Measurements from ENCODE around the gene TRIP11. TPM values are rescaled to one million over a fixed set of nuclear protein-coding genes. Genes with fewer than 3 reads are reported as not detected.

Gene TRIP11
- total RNA-seq, 1 experiment from 2014 or later = 14.8 TPM

DNA sequence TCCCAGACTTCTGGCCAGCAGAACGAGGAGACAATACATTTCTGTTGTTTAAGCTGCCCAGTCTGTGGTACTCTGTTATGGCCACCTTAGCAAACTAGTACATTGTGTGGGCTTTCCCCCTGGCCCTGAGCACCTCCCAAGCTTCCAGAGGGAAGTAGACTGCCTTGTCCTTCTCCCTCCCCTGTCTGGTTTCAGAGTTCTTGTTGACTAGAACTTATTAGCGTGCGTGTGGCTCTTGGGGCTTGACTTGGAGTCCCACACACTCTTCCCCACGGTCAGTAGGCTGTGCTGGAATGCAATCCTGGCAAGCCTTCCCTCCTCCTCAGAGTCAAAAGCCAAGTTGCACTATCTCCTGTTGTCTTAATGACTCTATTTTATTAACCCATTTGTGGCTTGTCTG lies 120.0 kb downstream of the TRIP11 start:
- no peak for DNase-seq (ENCODE audit: low spot score)

DNA sequence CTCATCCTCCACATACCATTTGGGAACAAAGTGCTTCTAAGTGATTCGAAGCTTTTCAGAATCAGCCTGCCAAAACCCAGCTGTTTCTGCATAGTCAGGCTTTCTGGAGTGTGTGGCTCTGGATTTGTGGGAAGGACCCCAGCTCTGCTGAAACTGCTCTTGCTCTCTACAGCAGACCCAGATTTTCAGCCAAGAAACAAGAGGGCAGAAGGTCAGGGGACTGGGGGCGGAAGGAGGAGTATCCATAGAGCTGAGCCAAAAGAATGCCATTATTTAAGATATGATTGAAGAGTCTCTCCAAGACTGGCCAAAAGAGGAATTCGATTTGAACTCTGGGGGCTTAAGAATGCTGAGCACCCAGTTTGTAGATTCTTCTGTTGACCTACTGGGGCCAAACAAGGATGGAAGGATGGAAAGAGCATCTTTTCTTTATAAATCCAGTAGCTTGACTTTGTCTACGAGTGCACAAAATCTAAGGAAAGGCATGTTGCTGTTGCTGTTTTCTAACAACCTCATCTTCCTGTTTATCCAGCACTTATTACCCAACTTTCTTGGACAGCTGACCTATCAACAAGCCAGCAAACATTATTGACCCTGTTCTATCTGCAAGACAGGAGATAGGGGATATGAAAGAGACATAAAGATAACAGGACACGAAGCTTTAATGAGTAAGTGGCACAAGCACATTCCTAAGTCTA lies 121.5 kb downstream of the TRIP11 start:
- DNase-seq (ENCODE audit: low spot score) = no peak

Other genes with a start within 250 kb of the TRIP11 start
- gene TC2N, start 172.5 kb downstream of the TRIP11 start, total RNA-seq (2014; rRNA removed; shearing (Covaris generic)) = not detected in 2 replicates
- 2.6 and 8.6 TPM in 2 replicates for gene FBLN5, start 92.4 kb downstream of the TRIP11 start, total RNA-seq (2014; rRNA removed; shearing (Covaris generic))
- 22.7 and 42.2 TPM in 2 replicates for gene ATXN3, start 66.5 kb upstream of the TRIP11 start, total RNA-seq (2014; rRNA removed; shearing (Covaris generic))
- 266 and 444 TPM in 2 replicates for gene NDUFB1, start 81.6 kb upstream of the TRIP11 start, total RNA-seq (2014; rRNA removed; shearing (Covaris generic))
- 34.5 and 36.7 TPM in 2 replicates for gene CPSF2, start 81.9 kb upstream of the TRIP11 start, total RNA-seq (2014; rRNA removed; shearing (Covaris generic))

Data from A172 (cell line).